OCI-LY7 (cell line): ENCODE measurements around the gene ASMTL. TPM values are rescaled to one million over a fixed set of nuclear protein-coding genes. Genes with fewer than 3 reads are reported as not detected.
A peak's percentile ranks its signal among the peaks of the same experiment; 100 is the strongest.

Source experiments
- BruUV-seq: library from RNA; stranded (reverse); fragments of 400-500 nt; replicated peaks from 2 replicates; lab custom pipeline; 2021; lab: Mats Ljungman, UMichigan
- CTCF ChIA-PET: fragments of 300-600 bp; sonication (Branson Sonifier 250); formaldehyde crosslinking; loops from one replicate; lab custom pipeline; 2022; ENCODE audit warnings: antibody characterized with exemption; ENCODE audit not compliant: unreplicated experiment; lab: Charles Lee
- POLR2A ChIA-PET: fragments of 300-600 bp; sonication (Branson Sonifier 250); formaldehyde crosslinking; loops from one replicate; lab custom pipeline; 2022; ENCODE audit warnings: antibody characterized with exemption; lab: Charles Lee
- DNase-seq: peaks from one replicate; pipeline ENCODE4 v3.0.0-alpha.2; 2015; ENCODE audit warnings: low spot score
- H2AFZ ChIP-seq: fragments of 200-600 bp; sonication (generic), shearing (Covaris generic); 2 replicates; pipeline ENCODE4 v1.6.1; 2014; ENCODE audit warnings: mild to moderate bottlenecking, antibody characterized with exemption, low read length, moderate library complexity
- H3K27ac ChIP-seq: fragments of 200-600 bp; sonication (generic); 2 replicates; pipeline ENCODE4 v1.5.1; 2014; ENCODE audit warnings: mixed run types, low read depth, mild to moderate bottlenecking, moderate library complexity, low read length, inconsistent platforms; ENCODE audit not compliant: poor library complexity, severe bottlenecking
- H3K36me3 ChIP-seq: fragments of 200-600 bp; sonication (generic); 2 replicates; pipeline ENCODE4 v1.6.1; 2014; ENCODE audit warnings: mild to moderate bottlenecking, antibody characterized with exemption, low read length, moderate library complexity, mixed read lengths; ENCODE audit not compliant: insufficient read depth
- H3K4me1 ChIP-seq: fragments of 200-600 bp; sonication (generic); 2 replicates; pipeline ENCODE4 v1.5.1; 2014; ENCODE audit warnings: mild to moderate bottlenecking, low read length; ENCODE audit not compliant: insufficient read depth, poor library complexity, severe bottlenecking
- H3K4me2 ChIP-seq: fragments of 200-600 bp; sonication (generic); 2 replicates; pipeline ENCODE4 v1.6.1; 2014; ENCODE audit warnings: mild to moderate bottlenecking, low read length
- H3K4me3 ChIP-seq: fragments of 200-600 bp; sonication (generic); 2 replicates; pipeline ENCODE4 v1.5.1; 2014; ENCODE audit warnings: mild to moderate bottlenecking, low read depth, low read length; ENCODE audit not compliant: poor library complexity, severe bottlenecking
- H3K79me2 ChIP-seq: fragments of 200-600 bp; sonication (generic); 2 replicates; pipeline ENCODE4 v1.6.1; 2016; ENCODE audit warnings: low read depth, mild to moderate bottlenecking, low read length, moderate library complexity, mixed read lengths; ENCODE audit not compliant: insufficient read depth
- H3K9me2 ChIP-seq: fragments of 200-600 bp; sonication (generic); 2 replicates; pipeline ENCODE4 v1.6.1; 2016; ENCODE audit warnings: mild to moderate bottlenecking, low read length, mixed read lengths; ENCODE audit not compliant: insufficient read depth
- H3K9me3 ChIP-seq: fragments of 200-600 bp; sonication (generic); 2 replicates; pipeline ENCODE4 v1.6.1; 2014; ENCODE audit warnings: mild to moderate bottlenecking, mixed run types, low read length, mixed read lengths
- H4K20me1 ChIP-seq: fragments of 200-600 bp; sonication (generic); 2 replicates; pipeline ENCODE4 v1.6.1; 2014; ENCODE audit warnings: mild to moderate bottlenecking, antibody characterized with exemption, low read length, moderate library complexity, mixed read lengths; ENCODE audit not compliant: insufficient read depth
- EZH2phosphoT487 ChIP-seq: fragments of 200-600 bp; sonication (generic); IDR thresholded peaks from 2 replicates; pipeline ENCODE4 v1.6.1; 2018; ENCODE audit warnings: low read depth, borderline replicate concordance, mild to moderate bottlenecking, mixed run types, antibody characterized with exemption, low read length, moderate library complexity, mixed read lengths
- intact Hi-C: fragments of 100-400 bp; cut with micrococcal nuclease; formaldehyde crosslinking; loops from one replicate; pipeline ENCODE4 v1.10.0; 2022; ENCODE audit not compliant: unreplicated experiment
- total RNA-seq, 2 experiments: library from RNA; depleted of rRNA in 1 of 2; stranded (reverse); fragments of >200 nt in 1 of 2; shearing (Covaris generic) in 1 of 2; gene quantifications; 2 replicates each; pipeline ENCODE4 v1.2.3, GENCODE V29; 2014 to 2022
- TF ChIP-seq, protein P1 (sequence below): fragments of 200-600 bp; sonication (generic); conservative IDR thresholded peaks from 2 replicates; pipeline ENCODE4 v1.5.1; 2014; ENCODE audit warnings: mild to moderate bottlenecking, antibody characterized with exemption, low read length, moderate library complexity, mixed read lengths

Gene ASMTL
- total RNA-seq, 2 experiments from 2014 or later, result 17.2 to 37.0 TPM

DNA sequence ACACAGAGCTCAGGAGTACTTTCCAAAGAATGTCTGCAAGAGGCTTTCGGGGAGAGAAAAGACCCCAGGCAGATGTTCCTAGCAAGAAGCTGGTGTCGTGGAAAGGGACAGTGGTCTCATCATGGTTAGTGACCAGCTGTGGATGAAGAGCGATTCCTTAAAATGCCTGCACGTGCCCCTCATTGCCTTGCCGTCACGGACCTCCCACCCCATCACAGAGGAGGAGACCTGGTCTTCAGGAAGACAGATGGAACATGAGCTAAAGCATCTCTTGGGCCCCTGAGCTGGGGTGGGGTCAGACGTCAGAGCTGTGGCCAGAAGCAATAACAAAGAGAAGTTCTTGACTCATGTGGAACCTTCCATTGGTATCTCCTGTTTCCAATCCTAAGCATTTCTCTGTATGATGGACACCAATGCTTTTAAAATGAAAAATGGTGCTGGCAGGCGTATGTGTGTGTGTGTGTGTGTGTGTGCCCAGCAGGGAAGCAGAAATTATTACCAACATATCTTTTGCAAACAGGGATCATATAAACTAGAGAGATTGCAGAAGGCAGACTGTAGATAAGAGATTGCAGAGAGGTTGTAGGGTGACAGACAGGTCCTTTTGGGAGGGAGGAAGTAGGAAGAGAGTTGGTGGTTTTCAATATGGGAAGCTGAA, 25.2 kb upstream of the ASMTL start:
- no peak for DNase-seq
- no peak overlapping the region for H3K4me3 ChIP-seq
- H2AFZ ChIP-seq, result no peak overlapping the region
- H3K36me3 ChIP-seq, result peaks cover 76% of the 10 kb centered on the region
- intact Hi-C loops, result no loop called here
- BruUV-seq, result no TSS peak
- H3K27ac ChIP-seq, result peak overlapping the region; percentile 100
- peaks cover 55% of the 10 kb centered on the region for H3K79me2 ChIP-seq
- no peak for TF ChIP-seq EZH2phosphoT487
- TF ChIP-seq, protein P1, sequence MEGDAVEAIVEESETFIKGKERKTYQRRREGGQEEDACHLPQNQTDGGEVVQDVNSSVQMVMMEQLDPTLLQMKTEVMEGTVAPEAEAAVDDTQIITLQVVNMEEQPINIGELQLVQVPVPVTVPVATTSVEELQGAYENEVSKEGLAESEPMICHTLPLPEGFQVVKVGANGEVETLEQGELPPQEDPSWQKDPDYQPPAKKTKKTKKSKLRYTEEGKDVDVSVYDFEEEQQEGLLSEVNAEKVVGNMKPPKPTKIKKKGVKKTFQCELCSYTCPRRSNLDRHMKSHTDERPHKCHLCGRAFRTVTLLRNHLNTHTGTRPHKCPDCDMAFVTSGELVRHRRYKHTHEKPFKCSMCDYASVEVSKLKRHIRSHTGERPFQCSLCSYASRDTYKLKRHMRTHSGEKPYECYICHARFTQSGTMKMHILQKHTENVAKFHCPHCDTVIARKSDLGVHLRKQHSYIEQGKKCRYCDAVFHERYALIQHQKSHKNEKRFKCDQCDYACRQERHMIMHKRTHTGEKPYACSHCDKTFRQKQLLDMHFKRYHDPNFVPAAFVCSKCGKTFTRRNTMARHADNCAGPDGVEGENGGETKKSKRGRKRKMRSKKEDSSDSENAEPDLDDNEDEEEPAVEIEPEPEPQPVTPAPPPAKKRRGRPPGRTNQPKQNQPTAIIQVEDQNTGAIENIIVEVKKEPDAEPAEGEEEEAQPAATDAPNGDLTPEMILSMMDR, result no peak
- no peaks in the 10 kb centered on the region for H3K9me3 ChIP-seq
- no peaks in the 10 kb centered on the region for H4K20me1 ChIP-seq
- POLR2A ChIA-PET, result no interaction called here
- no peaks in the 10 kb centered on the region for H3K9me2 ChIP-seq
- peaks cover 61% of the 10 kb centered on the region for H3K4me1 ChIP-seq
- H3K4me2 ChIP-seq, result peak overlapping the region; percentile 85
- CTCF ChIA-PET, result no interaction called here

DNA sequence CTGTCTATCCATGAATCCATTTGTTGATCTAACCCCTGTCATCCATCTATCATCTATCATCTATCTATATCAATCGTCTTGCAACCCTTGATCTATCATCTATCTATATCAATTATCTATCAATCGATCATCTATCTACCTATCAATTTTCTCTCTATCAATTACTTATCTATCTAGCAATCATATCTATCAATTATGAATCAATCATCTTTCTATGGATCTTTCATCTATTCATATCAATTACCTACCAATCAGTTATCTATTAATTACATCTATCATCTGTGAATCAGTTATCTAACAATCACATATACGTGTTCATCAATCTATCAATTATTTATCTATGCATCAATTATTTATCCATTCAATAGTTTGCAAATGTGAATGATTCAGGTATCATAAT, 24.5 kb upstream of the ASMTL start:
- H4K20me1 ChIP-seq, result no peaks in the 10 kb centered on the region
- TF ChIP-seq, protein P1, result no peak
- no peak for TF ChIP-seq EZH2phosphoT487
- no TSS peak for BruUV-seq
- intact Hi-C loops, result no loop called here
- peaks cover 58% of the 10 kb centered on the region for H3K79me2 ChIP-seq
- POLR2A ChIA-PET, result no interaction called here
- peaks cover 61% of the 10 kb centered on the region for H3K4me1 ChIP-seq
- CTCF ChIA-PET, result no interaction called here
- no peak overlapping the region for H3K4me2 ChIP-seq
- DNase-seq, result no peak
- H3K27ac ChIP-seq, result peak overlapping the region; percentile 100
- no peaks in the 10 kb centered on the region for H3K9me3 ChIP-seq
- H3K36me3 ChIP-seq, result peaks cover 80% of the 10 kb centered on the region
- no peak overlapping the region for H2AFZ ChIP-seq
- no peak overlapping the region for H3K4me3 ChIP-seq
- H3K9me2 ChIP-seq, result no peaks in the 10 kb centered on the region

DNA sequence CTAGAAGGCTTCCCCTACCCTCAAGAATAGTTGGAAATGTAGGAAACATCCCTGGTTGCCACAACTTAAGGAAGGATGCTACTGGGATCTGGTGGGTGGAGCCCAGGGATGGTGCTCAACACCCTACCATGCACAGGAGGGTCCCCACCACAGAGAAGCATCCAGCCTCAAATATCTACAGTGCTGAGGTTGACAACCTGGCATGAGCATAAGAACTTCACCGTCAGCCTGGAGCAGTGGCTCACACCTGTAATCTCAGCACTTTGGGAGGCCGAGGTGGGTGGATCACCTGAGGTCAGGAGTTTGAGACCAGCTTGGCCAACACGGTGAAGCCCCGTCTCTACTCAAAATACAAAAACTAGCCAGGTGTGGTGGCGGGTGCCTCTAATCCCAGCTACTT, 24.0 kb upstream of the ASMTL start:
- POLR2A ChIA-PET, result no interaction called here
- no peak for DNase-seq
- no peak overlapping the region for H3K4me3 ChIP-seq

More for the DNA sequence above, 24.0 kb upstream of the ASMTL start:
- H3K9me2 ChIP-seq, result no peaks in the 10 kb centered on the region
- CTCF ChIA-PET, result no interaction called here
- no peaks in the 10 kb centered on the region for H3K9me3 ChIP-seq
- H3K27ac ChIP-seq, result no peak overlapping the region
- no TSS peak for BruUV-seq
- TF ChIP-seq, protein P1, result no peak
- TF ChIP-seq EZH2phosphoT487, result no peak
- intact Hi-C loops, result no loop called here
- peaks cover 86% of the 10 kb centered on the region for H3K36me3 ChIP-seq
- H3K4me1 ChIP-seq, result peaks cover 61% of the 10 kb centered on the region
- no peak overlapping the region for H3K4me2 ChIP-seq
- no peak overlapping the region for H2AFZ ChIP-seq
- H3K79me2 ChIP-seq, result peaks cover 63% of the 10 kb centered on the region
- no peaks in the 10 kb centered on the region for H4K20me1 ChIP-seq
